ENCODE data around the gene RFTN1.

- TF ChIP-seq, protein P1, sequence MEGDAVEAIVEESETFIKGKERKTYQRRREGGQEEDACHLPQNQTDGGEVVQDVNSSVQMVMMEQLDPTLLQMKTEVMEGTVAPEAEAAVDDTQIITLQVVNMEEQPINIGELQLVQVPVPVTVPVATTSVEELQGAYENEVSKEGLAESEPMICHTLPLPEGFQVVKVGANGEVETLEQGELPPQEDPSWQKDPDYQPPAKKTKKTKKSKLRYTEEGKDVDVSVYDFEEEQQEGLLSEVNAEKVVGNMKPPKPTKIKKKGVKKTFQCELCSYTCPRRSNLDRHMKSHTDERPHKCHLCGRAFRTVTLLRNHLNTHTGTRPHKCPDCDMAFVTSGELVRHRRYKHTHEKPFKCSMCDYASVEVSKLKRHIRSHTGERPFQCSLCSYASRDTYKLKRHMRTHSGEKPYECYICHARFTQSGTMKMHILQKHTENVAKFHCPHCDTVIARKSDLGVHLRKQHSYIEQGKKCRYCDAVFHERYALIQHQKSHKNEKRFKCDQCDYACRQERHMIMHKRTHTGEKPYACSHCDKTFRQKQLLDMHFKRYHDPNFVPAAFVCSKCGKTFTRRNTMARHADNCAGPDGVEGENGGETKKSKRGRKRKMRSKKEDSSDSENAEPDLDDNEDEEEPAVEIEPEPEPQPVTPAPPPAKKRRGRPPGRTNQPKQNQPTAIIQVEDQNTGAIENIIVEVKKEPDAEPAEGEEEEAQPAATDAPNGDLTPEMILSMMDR (IDR thresholded peaks at IDR 0.05) = no peak
- TF ChIP-seq POLR2A (IDR thresholded peaks at IDR 0.05) = no peak
These were observed 154.2 kb downstream of the RFTN1 start for GRCh38 chr3:16359331-16359730.
